ENCODE data around the gene ZNF768.

ZNF768 gene

GRCh38 chr16:30527635-30528178, 1.3 kb upstream of the ZNF768 start:
- ATAC-seq (ENCODE audit: low read depth) = peak; percentile 17
- H3K27me3 ChIP-seq (ENCODE audit: insufficient read depth, poor library complexity, severe bottlenecking) = no peaks in the 10 kb centered on the region
- no peaks in the 10 kb centered on the region for H3K9me3 ChIP-seq (ENCODE audit: severe bottlenecking)
- peak overlapping the region; percentile 82 for H3K27ac ChIP-seq (ENCODE audit: poor library complexity, severe bottlenecking)
- peak overlapping the region; percentile 54 for H3K4me3 ChIP-seq (ENCODE audit: severe bottlenecking)
- H3K36me3 ChIP-seq (ENCODE audit: low read depth) = peaks cover 17% of the 10 kb centered on the region; the same call in 1 of the 2 replicates
- no peak for DNase-seq (ENCODE audit: low spot score)
- H3K4me1 ChIP-seq (ENCODE audit: insufficient read depth, poor library complexity, severe bottlenecking) = peaks cover 9% of the 10 kb centered on the region
- TF ChIP-seq CTCF (IDR thresholded peaks at IDR 0.05; ENCODE audit: poor library complexity, severe bottlenecking) = no peak

- DNase-seq (ENCODE audit: low spot score) (peak; percentile 98), ATAC-seq (ENCODE audit: low read depth) (peak; percentile 87)
- Histone ChIP-seq H3K27me3 (ENCODE audit: insufficient read depth, poor library complexity, severe bottlenecking) (no peaks in the 10 kb centered on the region), H3K27ac (ENCODE audit: poor library complexity, severe bottlenecking) (peak overlapping the region; percentile 82), H3K4me1 (ENCODE audit: insufficient read depth, poor library complexity, severe bottlenecking) (peaks cover 9% of the 10 kb centered on the region), H3K4me3 (ENCODE audit: severe bottlenecking) (peak overlapping the region; percentile 54), H3K36me3 (ENCODE audit: low read depth) (peaks cover 13% of the 10 kb centered on the region; the same call in 1 of the 2 replicates), H3K9me3 (ENCODE audit: severe bottlenecking) (no peaks in the 10 kb centered on the region)
- peak; percentile 28 for TF ChIP-seq CTCF (IDR thresholded peaks at IDR 0.05; ENCODE audit: poor library complexity, severe bottlenecking)
Measured at GRCh38 chr16:30526823-30527634, 663 bp upstream of the ZNF768 start.

GRCh38 chr16:30525844-30526136, 576 bp downstream of the ZNF768 start:
- H3K36me3 ChIP-seq (ENCODE audit: low read depth) = peaks cover 9% of the 10 kb centered on the region; the same call in 1 of the 2 replicates
- H3K4me3 ChIP-seq (ENCODE audit: severe bottlenecking) = peak overlapping the region; percentile 54
- no peaks in the 10 kb centered on the region for H3K27me3 ChIP-seq (ENCODE audit: insufficient read depth, poor library complexity, severe bottlenecking)
- TF ChIP-seq CTCF (IDR thresholded peaks at IDR 0.05; ENCODE audit: poor library complexity, severe bottlenecking) = no peak
- H3K4me1 ChIP-seq (ENCODE audit: insufficient read depth, poor library complexity, severe bottlenecking) = peaks cover 9% of the 10 kb centered on the region
- no peaks in the 10 kb centered on the region for H3K9me3 ChIP-seq (ENCODE audit: severe bottlenecking)
- H3K27ac ChIP-seq (ENCODE audit: poor library complexity, severe bottlenecking) = peak overlapping the region; percentile 82
- no peak for ATAC-seq (ENCODE audit: low read depth)
- no peak for DNase-seq (ENCODE audit: low spot score)

- ATAC-seq (ENCODE audit: low read depth) (no peak), DNase-seq (ENCODE audit: low spot score) (no peak)
- Histone ChIP-seq H3K4me1 (ENCODE audit: insufficient read depth, poor library complexity, severe bottlenecking) (peaks cover 9% of the 10 kb centered on the region), H3K27me3 (ENCODE audit: insufficient read depth, poor library complexity, severe bottlenecking) (no peaks in the 10 kb centered on the region), H3K27ac (ENCODE audit: poor library complexity, severe bottlenecking) (no peak overlapping the region), H3K4me3 (ENCODE audit: severe bottlenecking) (no peak overlapping the region), H3K36me3 (ENCODE audit: low read depth) (peaks cover 9% of the 10 kb centered on the region; the same call in 1 of the 2 replicates), H3K9me3 (ENCODE audit: severe bottlenecking) (no peaks in the 10 kb centered on the region)
- no peak for TF ChIP-seq CTCF (IDR thresholded peaks at IDR 0.05; ENCODE audit: poor library complexity, severe bottlenecking)
Measured at GRCh38 chr16:30524575-30525568, 1.5 kb downstream of the ZNF768 start.
